Right ventricle myocardium superior (tissue), 1 donor: Measurements from ENCODE around the gene KLF7. TPM values are rescaled to one million over a fixed set of nuclear protein-coding genes. Genes with fewer than 3 reads are reported as not detected.

Experiments used
- ATAC-seq: fragments of 200-7000 bp; cut with Tn5 transposase; one replicate; pipeline ENCODE4 v1.9.1; 2020; ENCODE audit warnings: mild to moderate bottlenecking; ENCODE audit not compliant: poor library complexity
- DNase-seq: peaks from one replicate; pipeline ENCODE4 v3.0.0-alpha.2; 2020
- intact Hi-C: fragments of 100-400 bp; cut with DNase I; formaldehyde crosslinking; loops from one replicate; pipeline ENCODE4 v1.11.2; 2022
- total RNA-seq: library from RNA; stranded (reverse); fragmentation: NEBNext Ultra II Directional; extraction: Animal tissue kit (Norgen Biotek cat#: 25700); gene quantifications from one replicate; pipeline ENCODE4 v1.2.1, GENCODE V29; 2021
- donor health status: DM: no; HTN: yes; CAD: no; lungs with severe emphysema.

The KLF7 gene
- total RNA-seq, 1 donor from 2014 or later: 19.2 TPM

GRCh38 chr2:207176247-207176646, 10.5 kb upstream of the KLF7 start:
- intact Hi-C loops: no loop called here
- no peak for DNase-seq
- no peak for ATAC-seq

GRCh38 chr2:207173641-207174040, 7.9 kb upstream of the KLF7 start:
- intact Hi-C loops: no loop called here
- DNase-seq (no peak), ATAC-seq (no peak)

- DNase-seq (no peak), ATAC-seq (no peak)
- intact Hi-C loops: loop anchor here (5.0 to 10.0 kb wide), 3 partner anchors 170 to 307 kb away; no protein-coding TSS in a partner anchor
Observed at GRCh38 chr2:207167099-207167923, 1.6 kb upstream of the KLF7 start.

GRCh38 chr2:207166349-207167098, 776 bp upstream of the KLF7 start:
- ATAC-seq (peak; percentile 78), DNase-seq (peak; percentile 87)
- intact Hi-C loops: loop anchor here (5.0 to 10.0 kb wide), 3 partner anchors 171 to 308 kb away; no protein-coding TSS in a partner anchor

GRCh38 chr2:207166039-207166348, 246 bp upstream of the KLF7 start:
- ATAC-seq: peak; percentile 91
- DNase-seq: peak; percentile 99
- intact Hi-C loops: loop anchor here (5.0 to 10.0 kb wide), 3 partner anchors 171 to 309 kb away; no protein-coding TSS in a partner anchor

GRCh38 chr2:207164006-207164831, 1.5 kb downstream of the KLF7 start:
- intact Hi-C loops: loop anchor here (5.0 to 10.0 kb wide), 3 partner anchors 77 to 311 kb away; no protein-coding TSS in a partner anchor
- ATAC-seq (peak; percentile 21), DNase-seq (peak; percentile 79)

- DNase-seq (no peak), ATAC-seq (no peak)
- intact Hi-C loops: loop anchor here (5.0 to 10.0 kb wide), 3 partner anchors 76 to 311 kb away; no protein-coding TSS in a partner anchor
Observed at GRCh38 chr2:207163756-207164005, 2.1 kb downstream of the KLF7 start.

- DNase-seq (no peak), ATAC-seq (peak; percentile 3)
- intact Hi-C loops: loop anchor here (5.0 to 10.0 kb wide), 3 partner anchors 76 to 312 kb away; no protein-coding TSS in a partner anchor
Observed at GRCh38 chr2:207163053-207163755, 2.5 kb downstream of the KLF7 start.

GRCh38 chr2:207162316-207162715, 3.4 kb downstream of the KLF7 start:
- intact Hi-C loops: loop anchor here (5.0 to 10.0 kb wide), 3 partner anchors 75 to 312 kb away; no protein-coding TSS in a partner anchor
- ATAC-seq (no peak), DNase-seq (no peak)

GRCh38 chr2:207161247-207162123, 4.3 kb downstream of the KLF7 start:
- intact Hi-C loops: loop anchor here (5.0 to 10.0 kb wide), 3 partner anchors 74 to 313 kb away; no protein-coding TSS in a partner anchor
- DNase-seq (no peak), ATAC-seq (no peak)

- ATAC-seq (no peak), DNase-seq (no peak)
- intact Hi-C loops: loop anchor here (5.0 to 10.0 kb wide), 3 partner anchors 73 to 315 kb away; no protein-coding TSS in a partner anchor
Observed at GRCh38 chr2:207160115-207160514, 5.6 kb downstream of the KLF7 start.

- no peak for ATAC-seq
- intact Hi-C loops: no loop called here
- no peak for DNase-seq
Observed at GRCh38 chr2:207159002-207159401, 6.7 kb downstream of the KLF7 start.

- intact Hi-C loops: no loop called here
- ATAC-seq (no peak), DNase-seq (no peak)
Observed at GRCh38 chr2:207157731-207158130, 8.0 kb downstream of the KLF7 start.

GRCh38 chr2:207157162-207157481, 8.6 kb downstream of the KLF7 start:
- intact Hi-C loops: no loop called here
- no peak for DNase-seq
- ATAC-seq: no peak

- no peak for ATAC-seq
- DNase-seq: no peak
- intact Hi-C loops: no loop called here
Observed at GRCh38 chr2:207156451-207157161, 9.1 kb downstream of the KLF7 start.

GRCh38 chr2:207155516-207156444, 10.0 kb downstream of the KLF7 start:
- DNase-seq (no peak), ATAC-seq (no peak)
- intact Hi-C loops: no loop called here
